Right ventricle myocardium inferior (tissue), 1 donor: ENCODE results near the gene MCCC1. TPM values are rescaled to one million over a fixed set of nuclear protein-coding genes. Genes with fewer than 3 reads are reported as not detected.
"Not testable (repeated sequence)": the region's sequence is repeated elsewhere in the genome, so short reads cannot be mapped to it uniquely, and the experiment has no call there.

Experiments used
- ATAC-seq: fragments of 200-7000 bp; cut with Tn5 transposase; one replicate; pipeline ENCODE4 v1.9.1; 2020; ENCODE audit warnings: mild to moderate bottlenecking, moderate library complexity
- DNase-seq: peaks from one replicate; pipeline ENCODE4 v3.0.0; 2021; ENCODE audit errors: missing footprints
- intact Hi-C: fragments of 100-400 bp; cut with DNase I; formaldehyde crosslinking; loops from one replicate; pipeline ENCODE4 v1.11.0; 2022
- total RNA-seq: library from RNA; stranded (reverse); fragmentation: NEBNext Ultra II Directional; extraction: Animal tissue kit (Norgen Biotek cat#: 25700); gene quantifications from one replicate; pipeline ENCODE4 v1.2.1, GENCODE V29; 2021
- donor health status: DM: no; HTN: yes; CAD: no; lungs with severe emphysema.

The MCCC1 gene
- total RNA-seq, 1 donor from 2014 or later, result 50.6 TPM

- intact Hi-C loops, result no loop called here
- ATAC-seq, result no peak
- DNase-seq, result no peak
These were observed 8.7 kb upstream of the MCCC1 start for GRCh38 chr3:183108001-183108449.

GRCh38 chr3:183107372-183107771 lies 8.1 kb upstream of the MCCC1 start:
- ATAC-seq, DNase-seq, intact Hi-C loops: not testable (repeated sequence)

GRCh38 chr3:183106635-183107034 lies 7.3 kb upstream of the MCCC1 start:
- intact Hi-C loops, result no loop called here
- DNase-seq (no peak), ATAC-seq (no peak)

DNA sequence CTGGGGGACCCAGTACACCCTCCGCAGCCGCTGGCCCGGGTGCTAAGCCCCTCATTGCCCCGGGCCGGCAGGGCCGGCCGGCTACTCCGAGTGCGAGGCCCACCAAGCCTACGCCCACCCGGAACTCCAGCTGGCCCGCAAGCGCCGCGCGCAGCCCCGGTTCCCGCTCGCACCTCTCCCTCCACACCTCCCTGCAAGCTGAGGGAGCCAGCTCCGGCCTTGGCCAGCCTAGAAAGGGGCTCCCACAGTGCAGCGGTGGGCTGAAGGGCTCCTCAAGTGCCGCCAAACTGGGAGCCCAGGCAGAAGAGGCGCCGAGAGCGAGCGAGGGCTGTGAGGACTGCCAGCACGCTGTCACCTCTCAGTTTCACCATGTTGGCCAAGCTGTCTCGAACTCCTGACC lies 4.7 kb upstream of the MCCC1 start:
- ATAC-seq, DNase-seq, intact Hi-C loops: not testable (repeated sequence)

- DNase-seq, intact Hi-C loops, ATAC-seq: not testable (repeated sequence)
These were observed 1.7 kb upstream of the MCCC1 start for GRCh38 chr3:183101040-183101439.

GRCh38 chr3:183100376-183100775 lies 1.1 kb upstream of the MCCC1 start:
- DNase-seq (no peak), ATAC-seq (no peak)
- intact Hi-C loops, result no loop called here

DNA sequence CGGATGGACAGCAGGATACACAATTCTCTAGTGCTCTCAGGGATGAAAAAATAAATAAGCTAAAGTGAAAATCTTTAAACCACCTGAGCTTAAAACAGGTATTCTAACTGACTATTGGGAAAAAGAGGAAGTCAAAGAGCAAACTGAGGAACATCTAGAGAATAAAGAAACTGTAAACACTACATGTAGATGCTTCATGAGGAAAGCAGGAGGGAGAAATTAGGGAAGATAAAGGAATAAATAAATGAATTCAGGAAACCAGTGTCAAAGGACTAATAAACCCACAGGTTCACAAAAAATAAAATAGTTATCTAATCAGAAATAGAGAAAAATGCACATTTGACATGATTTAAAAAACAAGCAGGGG lies 525 bp upstream of the MCCC1 start:
- DNase-seq (no peak), ATAC-seq (no peak)
- intact Hi-C loops, result loop anchor here (2.0 kb wide), 1 partner anchor 119 kb away; the partner anchor contains the start of gene DCUN1D1

DNA sequence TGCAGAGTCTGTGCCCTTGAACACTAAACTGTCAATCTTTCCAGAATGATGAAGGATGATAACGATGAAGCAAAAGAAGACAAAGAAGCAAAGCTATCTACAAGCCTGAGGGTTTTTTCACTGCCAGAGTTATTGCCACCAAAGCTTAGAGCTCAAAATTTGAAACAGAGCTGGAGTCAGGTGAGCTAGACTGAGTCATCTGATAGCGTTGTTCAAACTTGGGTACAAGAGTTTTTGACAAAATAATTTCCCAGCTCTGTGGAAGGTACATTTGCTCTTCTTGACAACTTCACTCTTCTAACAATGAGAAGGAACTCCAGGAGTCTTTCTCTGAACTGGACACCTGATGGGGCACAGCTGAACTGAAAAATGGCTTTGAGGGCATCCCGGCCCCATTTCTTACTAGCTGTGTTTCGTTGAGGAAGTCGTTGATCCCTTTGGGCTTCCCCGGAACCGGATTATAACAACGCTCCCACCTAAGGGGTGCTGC lies 715 bp downstream of the MCCC1 start:
- no peak for DNase-seq
- intact Hi-C loops, result loop anchor here (2.0 kb wide), 1 partner anchor 118 kb away; the partner anchor contains the start of gene DCUN1D1

DNA sequence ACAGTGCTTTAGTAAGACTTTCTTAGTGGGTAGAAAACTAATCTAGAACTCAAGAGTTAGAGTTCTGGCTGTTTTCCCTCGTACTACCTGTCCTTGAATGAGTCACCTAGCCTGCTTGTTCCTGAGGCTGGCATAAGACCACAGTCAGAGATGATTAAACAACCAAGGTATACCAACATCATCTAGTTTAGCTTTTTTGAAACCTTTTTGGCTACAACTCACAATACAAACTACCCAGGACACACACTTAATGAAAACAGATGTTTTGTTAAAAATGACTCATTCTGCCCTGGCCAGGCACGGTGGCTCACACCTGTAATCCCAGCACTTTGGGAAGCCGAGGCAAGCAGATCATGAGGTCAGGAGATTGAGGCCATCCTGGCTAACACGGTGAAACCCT lies 4.6 kb downstream of the MCCC1 start:
- intact Hi-C loops, result no loop called here
- DNase-seq (no peak), ATAC-seq (no peak)

More for the DNA sequence above, 715 bp downstream of the MCCC1 start:
- no peak for ATAC-seq

DNA sequence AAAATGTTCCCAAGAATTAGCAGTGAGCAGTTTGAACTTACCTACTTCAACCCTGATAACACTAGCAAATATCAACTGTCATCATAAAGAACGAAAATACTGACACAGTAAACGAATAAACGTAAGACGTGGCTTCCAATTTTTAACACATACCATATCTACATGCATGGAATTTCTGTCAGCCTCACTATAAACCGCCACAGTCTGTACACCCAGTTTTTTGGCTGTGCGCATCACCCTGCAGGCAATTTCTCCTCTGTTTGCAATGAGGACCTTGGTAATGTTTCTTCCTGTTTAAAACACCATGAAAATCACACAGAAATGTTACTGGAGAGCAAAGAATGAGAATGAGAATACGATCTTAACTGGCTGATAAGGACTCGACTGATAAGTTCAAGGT lies 7.0 kb downstream of the MCCC1 start:
- no peak for DNase-seq
- no peak for ATAC-seq
- intact Hi-C loops, result no loop called here

- intact Hi-C loops, result no loop called here
- no peak for DNase-seq
- no peak for ATAC-seq
These were observed 12.1 kb downstream of the MCCC1 start for GRCh38 chr3:183087184-183087583.

GRCh38 chr3:183085634-183086390 lies 13.5 kb downstream of the MCCC1 start:
- intact Hi-C loops, result no loop called here
- no peak for DNase-seq
- no peak for ATAC-seq

DNA sequence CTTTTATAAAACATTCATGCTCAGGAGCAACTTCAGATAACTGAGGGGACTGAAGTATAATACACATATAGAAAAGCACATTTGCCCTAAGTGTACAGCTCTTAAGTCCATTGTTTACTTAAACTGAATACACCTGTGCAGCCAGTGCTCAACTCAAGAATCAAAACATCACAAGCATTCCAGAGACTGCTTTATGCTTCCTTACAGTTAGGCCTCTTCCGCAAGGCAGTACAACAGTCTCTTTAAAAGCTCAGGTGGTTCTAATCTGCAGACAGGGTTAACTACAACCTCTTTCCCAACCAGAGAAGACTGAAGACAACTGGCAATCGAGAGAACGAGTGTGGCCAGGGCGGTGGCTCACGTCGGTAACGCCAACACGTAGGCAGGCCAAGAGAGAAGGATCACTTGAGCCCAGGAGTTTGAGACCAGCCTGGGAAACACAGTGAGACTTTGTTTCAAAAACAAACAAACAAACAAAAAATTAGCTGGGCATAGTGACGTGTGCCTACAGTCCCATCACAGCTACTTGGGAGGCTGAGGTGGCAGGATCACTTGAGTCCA lies 16.9 kb downstream of the MCCC1 start:
- ATAC-seq (no peak), DNase-seq (no peak)
- intact Hi-C loops, result no loop called here

DNA sequence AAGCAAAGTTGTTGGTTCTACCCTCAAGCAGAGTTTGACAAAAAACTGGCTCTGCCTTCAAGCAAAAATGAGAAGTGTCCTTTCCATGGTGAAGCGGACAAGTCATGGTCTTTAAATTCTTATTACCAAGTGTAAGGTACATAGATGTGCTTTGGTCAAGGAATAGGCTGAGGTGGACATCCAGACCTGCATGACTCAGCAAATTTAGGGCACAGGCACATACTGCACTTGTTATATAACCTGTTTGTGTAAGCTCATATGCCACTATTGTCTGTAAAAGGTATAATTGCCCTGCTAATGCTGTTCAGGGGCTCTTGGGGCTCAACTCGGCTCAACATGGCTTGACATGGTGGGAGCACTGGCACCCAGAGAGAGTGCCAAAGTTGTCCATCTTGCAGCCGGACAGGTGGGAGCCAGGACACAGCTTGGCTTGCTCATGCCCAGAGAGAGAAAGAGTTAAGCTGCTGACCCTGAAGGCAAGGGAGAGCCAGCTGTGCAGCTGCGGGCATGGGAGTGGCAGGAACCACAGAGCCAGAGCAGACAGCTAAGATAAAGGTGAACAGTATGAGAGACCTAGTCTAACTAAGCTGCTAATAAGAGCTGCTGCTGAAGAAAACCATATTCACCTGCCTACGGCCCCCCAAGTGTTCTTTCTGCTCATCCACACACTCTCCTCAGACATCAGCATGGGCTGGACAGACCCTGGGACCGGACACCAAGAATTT lies 17.7 kb downstream of the MCCC1 start:
- no peak for DNase-seq
- no peak for ATAC-seq
- intact Hi-C loops, result no loop called here

DNA sequence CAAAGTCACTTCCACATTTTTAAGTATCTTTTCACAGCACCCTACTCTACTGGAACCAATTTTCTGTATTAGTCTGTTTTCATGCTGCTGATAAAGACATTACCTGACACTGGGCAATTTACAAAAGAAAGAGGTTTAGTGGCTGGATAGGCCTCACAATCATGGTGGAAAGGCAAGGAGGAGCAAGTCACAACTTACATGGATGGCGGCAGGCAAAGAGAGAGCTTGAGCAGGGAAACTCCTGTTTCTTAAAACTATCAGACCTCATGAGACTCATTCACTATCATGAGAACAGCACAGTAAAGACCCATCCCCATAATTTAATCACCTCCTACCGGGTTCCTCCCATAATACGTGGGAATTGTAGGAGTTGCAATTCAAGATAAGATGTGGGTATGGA lies 18.7 kb downstream of the MCCC1 start:
- no peak for ATAC-seq
- intact Hi-C loops, result no loop called here
- DNase-seq, result no peak

DNA sequence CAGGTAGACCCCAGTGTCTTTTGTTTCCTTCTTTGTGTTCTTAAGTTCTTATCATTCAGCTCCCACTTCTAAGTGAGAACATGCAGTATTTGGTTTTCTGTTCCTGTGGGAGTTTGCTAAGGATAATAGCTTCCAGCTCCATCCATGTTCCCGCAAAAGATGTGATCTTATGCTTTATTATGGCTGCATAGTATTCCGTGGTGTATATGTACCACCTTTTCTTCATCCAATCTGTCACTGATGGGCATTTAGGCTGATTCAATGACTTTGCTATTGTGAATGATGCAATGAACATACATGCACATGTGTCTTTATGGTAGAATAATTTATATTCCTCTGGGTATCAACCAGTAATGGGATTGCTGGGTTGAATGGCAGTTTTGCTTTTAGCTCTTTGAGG lies 24.4 kb downstream of the MCCC1 start:
- intact Hi-C loops, result no loop called here
- no peak for ATAC-seq

GRCh38 chr3:183074261-183074660 lies 25.0 kb downstream of the MCCC1 start:
- ATAC-seq (no peak), DNase-seq (no peak)
- intact Hi-C loops, result no loop called here

More for the DNA sequence above, 24.4 kb downstream of the MCCC1 start:
- no peak for DNase-seq

- intact Hi-C loops, result no loop called here
- no peak for DNase-seq
- no peak for ATAC-seq
These were observed 25.5 kb downstream of the MCCC1 start for GRCh38 chr3:183073839-183074238.

- DNase-seq (no peak), ATAC-seq (no peak)
These were observed 28.4 kb downstream of the MCCC1 start for GRCh38 chr3:183070892-183071291.

DNA sequence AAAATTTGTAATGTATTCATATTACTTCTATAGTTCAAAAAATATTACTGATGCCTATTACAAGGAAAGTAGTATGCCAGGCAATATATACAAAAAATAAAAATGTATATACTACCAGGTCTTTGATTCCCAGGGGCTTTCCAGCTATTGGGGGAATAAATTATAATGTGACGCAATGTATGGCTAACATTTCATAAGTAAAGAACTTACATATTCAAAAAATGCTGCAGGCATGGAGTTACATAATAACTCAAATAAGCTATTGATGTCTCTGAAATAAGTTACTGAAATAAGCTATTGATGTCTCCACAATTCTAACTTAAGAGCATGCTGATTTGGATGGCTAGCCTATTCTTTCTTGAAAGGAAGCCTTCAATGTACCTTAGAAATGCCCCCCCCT lies 30.2 kb downstream of the MCCC1 start:
- intact Hi-C loops, result no loop called here
- DNase-seq, result no peak
- ATAC-seq, result no peak

More at GRCh38 chr3:183070892-183071291, 28.4 kb downstream of the MCCC1 start:
- intact Hi-C loops, result no loop called here
